ENCODE data around the gene LCN6. TPM values are rescaled to one million over a fixed set of nuclear protein-coding genes. Genes with fewer than 3 reads are reported as not detected.
"Not testable (repeated sequence)": the region's sequence is repeated elsewhere in the genome, so short reads cannot be mapped to it uniquely, and the experiment has no call there.

The LCN6 gene
- not detected for total RNA-seq
- not detected for polyA plus RNA-seq (ENCODE audit: insufficient read length in 2 of 2)
- long read RNA-seq, donor 1, result 0 reads
- long read RNA-seq, donor 2, result 0 reads
- long read RNA-seq, donor 3, result 0 reads
- long read RNA-seq, donor 4, result 0 reads

GRCh38 chr9:136748201-136748600 lies at the start of gene LCN6:
LCN6 (minus strand) TSS chr9:136748525; CDS start chr9:136748483, 42 bp downstream.
- Histone ChIP-seq H3K4me1 (ENCODE audit: control insufficient read depth, insufficient read depth, low read length) (peaks cover 8% of the 10 kb centered on the region), H3K9me3 (ENCODE audit: control insufficient read depth, insufficient read depth, low read length) (no peaks in the 10 kb centered on the region), H3K4me3 (ENCODE audit: low read depth, low read length) (no peak within 1 kb of the TSS), H3K36me3 (ENCODE audit: control insufficient read depth, insufficient read depth, low read length) (peaks cover 3% of the 10 kb centered on the region), H3K27me3 (ENCODE audit: control insufficient read depth, insufficient read depth, low read length) (no peaks in the 10 kb centered on the region), H3K27ac (ENCODE audit: low read depth, low read length) (no peak within 1 kb of the TSS)
- WGBS (ENCODE audit: insufficient coverage), result 65% methylated on average over 7 of the region's 8 CpGs
- DNase-seq (ENCODE audit: low read depth in 4 of 6, low spot score in 6 of 6), result no peak

- peak in 1 of 6 donors; percentile 60 for DNase-seq (ENCODE audit: low read depth in 4 of 6, low spot score in 6 of 6)
- Histone ChIP-seq H3K4me1 (ENCODE audit: control insufficient read depth, insufficient read depth, low read length) (peaks cover 66% of the 10 kb centered on the region), H3K36me3 (ENCODE audit: control insufficient read depth, insufficient read depth, low read length) (peaks cover 26% of the 10 kb centered on the region), H3K27me3 (ENCODE audit: control insufficient read depth, insufficient read depth, low read length) (peaks cover 27% of the 10 kb centered on the region)
- not testable (repeated sequence) for H3K4me3 ChIP-seq (ENCODE audit: low read depth, low read length); H3K9me3 ChIP-seq (ENCODE audit: control insufficient read depth, insufficient read depth, low read length); H3K27ac ChIP-seq (ENCODE audit: low read depth, low read length)
- 0% methylated on average over 1 of the region's 10 CpGs for WGBS (ENCODE audit: insufficient coverage)
Observed at GRCh38 chr9:136796775-136797347, 48.5 kb upstream of the LCN6 start.

- H3K27me3 ChIP-seq (ENCODE audit: control insufficient read depth, insufficient read depth, low read length), result peaks cover 24% of the 10 kb centered on the region
Observed at GRCh38 chr9:136796238-136796774, 48.0 kb upstream of the LCN6 start, which contains the start of gene CCDC183. CCDC183 (plus strand) TSS chr9:136796338; CDS start chr9:136796398, 60 bp downstream.

GRCh38 chr9:136795000-136795348 lies 46.6 kb upstream of the LCN6 start:
- Histone ChIP-seq H3K9me3 (ENCODE audit: control insufficient read depth, insufficient read depth, low read length) (no peaks in the 10 kb centered on the region), H3K27me3 (ENCODE audit: control insufficient read depth, insufficient read depth, low read length) (peaks cover 16% of the 10 kb centered on the region), H3K4me1 (ENCODE audit: control insufficient read depth, insufficient read depth, low read length) (peaks cover 61% of the 10 kb centered on the region), H3K36me3 (ENCODE audit: control insufficient read depth, insufficient read depth, low read length) (peaks cover 26% of the 10 kb centered on the region), H3K4me3 (ENCODE audit: low read depth, low read length) (no peak overlapping the region), H3K27ac (ENCODE audit: low read depth, low read length) (no peak overlapping the region)
- no peak for DNase-seq (ENCODE audit: low read depth in 4 of 6, low spot score in 6 of 6)
- WGBS (ENCODE audit: insufficient coverage), result 73% methylated on average over 3 of the region's 6 CpGs

More at GRCh38 chr9:136796238-136796774, 48.0 kb upstream of the LCN6 start, which contains the start of gene CCDC183:
- Histone ChIP-seq H3K36me3 (ENCODE audit: control insufficient read depth, insufficient read depth, low read length) (peaks cover 26% of the 10 kb centered on the region), H3K9me3 (ENCODE audit: control insufficient read depth, insufficient read depth, low read length) (no peaks in the 10 kb centered on the region), H3K4me3 (ENCODE audit: low read depth, low read length) (no peak within 1 kb of the TSS), H3K4me1 (ENCODE audit: control insufficient read depth, insufficient read depth, low read length) (peaks cover 71% of the 10 kb centered on the region), H3K27ac (ENCODE audit: low read depth, low read length) (peak within 1 kb of the TSS; percentile 33)
- DNase-seq (ENCODE audit: low read depth in 4 of 6, low spot score in 6 of 6), result no peak
- 42% methylated on average over 4 of the region's 5 CpGs for WGBS (ENCODE audit: insufficient coverage)

GRCh38 chr9:136794281-136794999 lies 46.1 kb upstream of the LCN6 start:
- WGBS (ENCODE audit: insufficient coverage), result 96% methylated on average over 11 of the region's 14 CpGs

GRCh38 chr9:136793086-136793946 lies 45.0 kb upstream of the LCN6 start:
- Histone ChIP-seq H3K27me3 (ENCODE audit: control insufficient read depth, insufficient read depth, low read length) (peaks cover 3% of the 10 kb centered on the region), H3K4me3 (ENCODE audit: low read depth, low read length) (no peak overlapping the region), H3K36me3 (ENCODE audit: control insufficient read depth, insufficient read depth, low read length) (peaks cover 26% of the 10 kb centered on the region), H3K27ac (ENCODE audit: low read depth, low read length) (no peak overlapping the region), H3K4me1 (ENCODE audit: control insufficient read depth, insufficient read depth, low read length) (peaks cover 48% of the 10 kb centered on the region), H3K9me3 (ENCODE audit: control insufficient read depth, insufficient read depth, low read length) (no peaks in the 10 kb centered on the region)
- 95% methylated on average over 12 of the region's 17 CpGs for WGBS (ENCODE audit: insufficient coverage)
- DNase-seq (ENCODE audit: low read depth in 4 of 6, low spot score in 6 of 6), result no peak

More at GRCh38 chr9:136794281-136794999, 46.1 kb upstream of the LCN6 start:
- Histone ChIP-seq H3K36me3 (ENCODE audit: control insufficient read depth, insufficient read depth, low read length) (peaks cover 26% of the 10 kb centered on the region), H3K9me3 (ENCODE audit: control insufficient read depth, insufficient read depth, low read length) (no peaks in the 10 kb centered on the region), H3K27ac (ENCODE audit: low read depth, low read length) (no peak overlapping the region), H3K4me3 (ENCODE audit: low read depth, low read length) (no peak overlapping the region), H3K27me3 (ENCODE audit: control insufficient read depth, insufficient read depth, low read length) (peaks cover 11% of the 10 kb centered on the region), H3K4me1 (ENCODE audit: control insufficient read depth, insufficient read depth, low read length) (peaks cover 59% of the 10 kb centered on the region)
- no peak for DNase-seq (ENCODE audit: low read depth in 4 of 6, low spot score in 6 of 6)

DNA sequence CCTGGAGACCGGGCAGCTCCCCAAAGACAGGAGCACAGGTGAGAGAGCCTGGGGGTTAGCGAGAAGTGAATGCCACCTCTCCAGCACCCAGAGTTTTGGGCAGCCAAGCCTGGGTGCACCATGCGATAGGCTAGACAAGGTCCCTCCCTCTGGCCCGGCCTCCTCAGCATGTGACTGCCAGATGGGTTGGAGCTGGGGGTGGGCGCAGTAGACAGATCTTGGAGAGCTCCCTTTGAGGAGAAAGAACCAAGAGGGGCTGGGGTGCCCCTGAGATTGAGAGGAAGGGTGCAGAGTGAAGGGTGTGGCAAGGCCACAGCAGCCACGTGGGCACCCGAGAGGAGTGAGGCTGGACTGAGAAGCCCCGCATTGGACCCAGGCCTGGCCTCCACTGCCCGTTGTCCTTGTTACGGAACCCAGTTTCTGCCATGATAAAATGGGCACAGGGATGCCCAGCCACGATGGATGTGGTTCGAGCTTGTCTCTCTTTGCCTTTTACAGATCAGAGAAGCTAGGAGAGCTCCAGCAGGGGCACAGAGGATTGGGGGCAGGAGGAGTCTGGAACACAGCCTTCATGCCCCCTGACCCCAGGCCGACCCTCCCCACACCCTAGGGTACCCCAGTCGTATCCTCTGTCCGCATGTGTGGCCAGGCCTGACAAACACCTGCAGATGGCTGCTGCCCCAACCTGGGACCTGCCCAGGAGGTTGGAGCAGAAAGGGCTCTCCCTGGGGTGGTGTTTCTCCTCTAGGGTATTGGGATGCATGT lies 44.2 kb upstream of the LCN6 start:
- WGBS (ENCODE audit: insufficient coverage), result 91% methylated on average over 12 of the region's 15 CpGs
- no peak for DNase-seq (ENCODE audit: low read depth in 4 of 6, low spot score in 6 of 6)
- Histone ChIP-seq H3K9me3 (ENCODE audit: control insufficient read depth, insufficient read depth, low read length) (no peaks in the 10 kb centered on the region), H3K4me1 (ENCODE audit: control insufficient read depth, insufficient read depth, low read length) (peaks cover 48% of the 10 kb centered on the region), H3K27me3 (ENCODE audit: control insufficient read depth, insufficient read depth, low read length) (peaks cover 3% of the 10 kb centered on the region), H3K4me3 (ENCODE audit: low read depth, low read length) (no peak overlapping the region), H3K36me3 (ENCODE audit: control insufficient read depth, insufficient read depth, low read length) (peaks cover 26% of the 10 kb centered on the region), H3K27ac (ENCODE audit: low read depth, low read length) (no peak overlapping the region)

GRCh38 chr9:136791516-136792276 lies 43.4 kb upstream of the LCN6 start:
- Histone ChIP-seq H3K27ac (ENCODE audit: low read depth, low read length) (peak overlapping the region; percentile 95), H3K36me3 (ENCODE audit: control insufficient read depth, insufficient read depth, low read length) (peaks cover 26% of the 10 kb centered on the region), H3K4me3 (ENCODE audit: low read depth, low read length) (peak overlapping the region; percentile 88), H3K9me3 (ENCODE audit: control insufficient read depth, insufficient read depth, low read length) (no peaks in the 10 kb centered on the region), H3K4me1 (ENCODE audit: control insufficient read depth, insufficient read depth, low read length) (peaks cover 45% of the 10 kb centered on the region), H3K27me3 (ENCODE audit: control insufficient read depth, insufficient read depth, low read length) (peaks cover 3% of the 10 kb centered on the region)
- 7% methylated on average over 27 of the region's 29 CpGs for WGBS (ENCODE audit: insufficient coverage)
- DNase-seq (ENCODE audit: low read depth in 4 of 6, low spot score in 6 of 6), result no peak
